SIG-M5 treated with dmso at 0.1 percent for 504 hours (cell line): ENCODE data around the gene VRK1.

Experiments
- DNase-seq: peaks from one replicate; lab custom pipeline; 2025; ENCODE audit not compliant: unreplicated experiment; lab: John Stamatoyannopoulos, UW

Gene VRK1

GRCh38 chr14:96821501-96821900, 24.3 kb downstream of the VRK1 start:
- DNase-seq = no peak

GRCh38 chr14:96823652-96824051, 26.5 kb downstream of the VRK1 start:
- no peak for DNase-seq

DNA sequence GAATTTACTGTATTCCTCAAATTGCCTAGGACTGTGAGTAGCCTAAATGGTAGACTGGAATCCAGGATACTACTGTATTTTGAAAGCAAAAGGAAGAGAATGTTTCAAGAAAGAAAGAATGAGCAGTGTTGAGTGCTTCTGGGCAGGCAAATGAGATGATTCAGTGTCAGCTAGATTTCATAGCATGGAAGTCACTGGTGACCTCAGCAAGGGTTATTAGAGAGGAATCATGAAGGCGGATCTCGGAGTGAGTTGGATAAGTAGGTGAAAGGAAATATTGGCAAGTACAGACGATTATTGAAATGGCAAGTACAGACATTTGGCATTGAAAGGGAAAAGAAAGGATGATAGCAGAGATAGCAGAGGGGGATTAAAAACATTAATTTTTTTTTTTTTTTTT, 27.1 kb downstream of the VRK1 start:
- no peak for DNase-seq

DNA sequence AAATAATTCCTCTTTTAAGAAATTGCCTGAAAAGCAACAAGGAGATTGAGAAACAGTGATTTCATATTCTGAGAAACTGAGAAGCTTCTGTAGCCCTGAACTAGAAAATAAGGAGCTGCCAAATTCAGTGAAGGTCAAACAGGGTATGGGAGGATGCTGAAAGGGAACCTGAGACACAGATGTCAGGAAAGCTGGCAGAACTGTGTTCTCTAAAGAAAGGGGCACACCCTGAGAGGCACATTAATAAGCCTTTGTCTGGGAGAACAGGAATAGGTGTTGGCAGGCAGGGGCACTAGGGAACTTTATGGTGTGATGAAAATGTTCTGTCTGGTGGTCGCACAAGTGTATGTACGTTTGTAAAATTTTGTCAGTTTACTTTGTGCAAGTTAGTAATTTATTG, 29.6 kb downstream of the VRK1 start:
- DNase-seq = no peak

DNA sequence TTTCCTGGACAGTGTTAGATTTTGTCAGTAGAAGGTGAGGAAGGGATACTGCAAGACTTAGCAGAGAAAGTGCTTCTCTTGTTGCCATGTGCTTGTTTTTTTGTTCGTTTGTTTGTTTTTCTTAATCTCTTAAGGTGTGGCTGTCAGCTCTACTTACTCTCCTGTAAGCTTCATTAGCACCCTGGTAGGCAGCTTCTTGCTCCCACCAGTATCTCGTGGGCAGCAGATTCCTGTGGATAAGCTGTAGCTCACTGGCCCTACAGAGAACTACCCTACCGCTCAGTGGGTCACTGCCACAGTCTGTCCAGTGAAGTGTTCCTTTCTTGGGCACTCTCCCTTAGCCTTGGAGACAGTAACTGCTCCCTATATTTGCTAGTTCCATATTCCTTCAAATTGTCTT, 30.1 kb downstream of the VRK1 start:
- no peak for DNase-seq

DNA sequence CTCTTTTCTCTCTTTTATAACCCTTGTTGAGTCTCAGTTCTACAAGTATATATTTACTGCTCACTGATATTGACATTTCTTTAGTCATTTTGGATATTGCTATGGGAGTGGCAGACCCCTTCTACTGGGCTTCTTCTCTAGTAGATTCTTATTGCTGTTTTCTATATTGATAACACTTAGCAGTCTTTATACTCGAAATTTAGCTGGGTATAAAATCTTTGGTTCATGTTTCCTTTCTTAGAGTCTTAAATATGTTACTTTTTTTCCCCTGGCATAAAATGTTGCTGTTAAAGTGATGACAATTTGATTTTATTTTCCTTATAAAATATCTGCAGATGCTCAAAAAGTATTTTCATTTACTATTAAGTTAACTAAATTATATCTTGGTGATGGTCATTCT, 32.6 kb downstream of the VRK1 start:
- DNase-seq = no peak

- no peak for DNase-seq
Observed at GRCh38 chr14:96830946-96831345, 33.8 kb downstream of the VRK1 start.

- no peak for DNase-seq
Observed at GRCh38 chr14:96832351-96832750, 35.2 kb downstream of the VRK1 start.

- DNase-seq = no peak
Observed at GRCh38 chr14:96838449-96838848, 41.3 kb downstream of the VRK1 start.

GRCh38 chr14:96839251-96839650, 42.1 kb downstream of the VRK1 start:
- no peak for DNase-seq

- no peak for DNase-seq
Observed at GRCh38 chr14:96843137-96843536, 46.0 kb downstream of the VRK1 start.

GRCh38 chr14:96844857-96845570, 47.8 kb downstream of the VRK1 start:
- DNase-seq = peak; percentile 61

DNA sequence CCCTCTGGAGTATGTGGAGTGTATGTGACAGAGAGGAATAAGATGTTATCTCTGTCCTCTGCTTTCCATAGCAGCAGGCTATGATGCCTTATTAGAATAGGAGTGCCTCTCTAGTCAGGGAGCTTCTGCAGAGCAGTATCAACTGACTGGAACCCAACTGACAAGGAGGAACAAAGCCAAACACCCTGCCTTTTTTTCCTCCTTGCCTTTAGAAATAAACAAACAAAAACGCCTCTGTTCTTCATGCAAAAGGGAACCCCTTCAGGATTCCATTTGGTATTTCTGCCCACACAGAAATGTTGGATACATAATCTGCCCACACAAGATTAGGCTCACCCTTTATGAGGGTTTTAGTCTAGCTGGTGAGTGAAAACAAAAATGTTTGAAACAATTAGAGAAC, 50.3 kb downstream of the VRK1 start:
- no peak for DNase-seq

- DNase-seq = no peak
Observed at GRCh38 chr14:96848011-96848410, 50.8 kb downstream of the VRK1 start.

DNA sequence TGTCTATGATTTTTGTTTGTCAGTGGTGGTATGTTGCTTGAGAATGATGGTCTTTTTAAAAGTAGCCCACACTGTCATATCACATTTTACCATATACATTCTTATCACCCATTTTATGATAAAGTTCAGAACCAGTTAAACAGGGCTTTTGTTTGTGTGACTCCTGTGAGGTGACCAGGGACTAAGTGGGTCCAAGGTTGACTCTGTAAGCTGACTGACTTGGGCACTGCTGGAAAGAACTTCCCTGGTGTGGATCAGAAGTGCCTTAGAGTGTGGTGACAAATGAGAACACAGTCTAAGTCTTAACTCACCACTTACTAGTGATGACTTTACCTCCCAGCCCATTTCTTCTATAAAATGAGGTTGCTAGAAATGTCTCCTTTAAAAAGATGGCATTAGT, 52.6 kb downstream of the VRK1 start:
- no peak for DNase-seq

DNA sequence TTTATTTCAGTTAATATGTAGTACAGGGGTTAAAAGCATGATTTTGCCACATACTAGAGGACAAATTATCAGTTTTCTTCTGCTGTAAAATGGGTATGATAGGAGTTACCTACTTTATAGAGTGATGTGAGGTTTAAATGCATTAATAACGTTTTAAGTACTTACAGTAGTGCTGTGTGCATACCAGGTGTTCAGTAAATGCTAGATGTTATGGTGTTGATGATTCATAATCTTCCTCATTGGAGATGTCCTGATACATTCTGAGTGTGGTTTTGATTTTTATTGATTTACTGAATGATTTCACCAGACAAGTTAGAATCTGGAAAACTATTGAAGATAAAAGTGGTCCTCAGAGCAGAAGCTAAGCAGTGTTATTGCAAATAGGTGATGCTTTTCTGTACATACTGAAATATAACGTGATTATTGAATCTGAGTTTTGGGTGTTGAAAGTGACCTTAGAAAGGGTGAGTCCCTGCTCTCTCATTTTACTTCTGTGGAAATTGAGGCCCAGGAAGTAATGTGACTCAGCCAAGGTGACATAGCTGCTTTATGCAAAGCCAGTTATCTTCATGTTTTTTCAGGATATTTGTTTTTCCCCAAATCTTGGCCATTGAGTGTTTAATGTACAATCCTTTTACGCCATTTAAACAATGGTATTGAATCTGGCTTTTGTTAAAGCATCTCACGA, 54.7 kb downstream of the VRK1 start:
- no peak for DNase-seq

DNA sequence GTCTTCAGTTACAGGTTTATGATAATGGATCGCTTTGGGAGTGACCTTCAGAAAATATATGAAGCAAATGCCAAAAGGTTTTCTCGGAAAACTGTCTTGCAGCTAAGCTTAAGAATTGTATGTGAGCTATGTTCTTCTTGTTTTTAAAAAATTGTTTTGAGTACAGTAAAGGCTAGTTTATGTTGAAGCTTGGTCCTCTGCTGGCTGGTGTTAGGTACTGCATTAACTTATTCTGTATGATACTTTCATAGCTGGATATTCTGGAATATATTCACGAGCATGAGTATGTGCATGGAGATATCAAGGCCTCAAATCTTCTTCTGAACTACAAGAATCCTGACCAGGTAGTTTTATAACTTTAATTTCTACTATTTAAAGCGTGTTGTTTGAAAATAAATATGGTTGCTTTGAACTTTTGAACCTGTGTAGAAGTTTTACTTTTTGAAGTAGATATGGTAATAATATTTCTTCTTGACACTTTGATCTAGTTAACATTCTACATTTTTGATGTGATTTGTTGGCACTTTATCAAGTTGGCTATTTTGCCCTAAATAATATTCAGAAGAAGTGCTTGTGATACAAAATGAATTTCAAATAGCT, 55.7 kb downstream of the VRK1 start:
- peak; percentile 67 for DNase-seq

DNA sequence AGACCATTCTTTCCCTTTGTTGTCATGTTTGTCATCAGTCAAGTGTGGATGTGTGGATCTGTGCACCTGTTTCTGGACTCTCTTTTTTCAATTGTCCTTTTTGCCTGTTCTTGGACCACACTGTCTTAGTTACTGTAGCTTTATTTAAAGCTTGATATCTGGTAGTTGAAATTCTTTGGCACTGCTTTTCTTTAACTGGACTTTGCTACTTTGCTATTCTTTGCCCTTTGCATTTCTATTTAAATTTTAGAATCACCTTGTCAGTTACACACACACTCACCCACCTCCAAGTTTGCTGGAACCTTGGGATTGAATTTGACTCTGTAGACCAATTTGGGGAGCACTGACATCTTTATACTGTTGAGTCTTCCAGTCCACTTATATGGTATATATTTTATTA, 61.5 kb downstream of the VRK1 start:
- DNase-seq = no peak

DNA sequence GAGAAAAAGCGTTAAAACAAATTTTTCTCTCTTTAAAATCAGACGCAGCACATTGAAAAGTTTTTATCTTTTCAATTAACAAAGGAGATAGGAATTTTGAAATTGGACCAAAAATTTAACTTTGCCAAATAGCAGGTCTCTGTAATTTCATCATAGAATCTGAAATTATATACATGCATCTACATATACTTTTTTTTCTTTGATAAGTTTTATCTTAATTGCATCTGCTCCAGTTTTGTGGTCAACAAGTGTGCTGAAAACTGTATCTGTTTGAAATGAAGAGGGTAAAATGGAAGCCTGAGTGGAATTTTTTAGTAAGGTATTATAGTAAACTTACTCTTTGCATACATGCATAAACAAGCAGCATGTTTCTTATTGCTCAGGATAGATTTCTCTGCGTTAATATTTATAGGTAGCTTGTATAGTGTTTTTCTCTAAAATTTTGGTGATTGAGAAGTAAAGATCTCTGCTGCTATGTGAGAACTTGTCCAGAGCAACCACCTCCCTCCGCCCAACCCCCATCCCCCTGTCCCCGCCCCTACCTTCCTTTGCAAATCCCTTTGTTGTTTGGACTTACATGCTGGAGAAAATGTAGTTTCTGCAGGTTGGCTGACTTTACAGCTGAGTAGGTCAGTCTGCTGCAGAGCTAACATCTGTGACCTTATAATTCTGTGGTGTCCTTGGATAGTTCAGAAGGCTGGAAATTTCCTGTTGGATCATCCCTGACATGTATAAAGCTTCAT, 64.6 kb downstream of the VRK1 start:
- no peak for DNase-seq

DNA sequence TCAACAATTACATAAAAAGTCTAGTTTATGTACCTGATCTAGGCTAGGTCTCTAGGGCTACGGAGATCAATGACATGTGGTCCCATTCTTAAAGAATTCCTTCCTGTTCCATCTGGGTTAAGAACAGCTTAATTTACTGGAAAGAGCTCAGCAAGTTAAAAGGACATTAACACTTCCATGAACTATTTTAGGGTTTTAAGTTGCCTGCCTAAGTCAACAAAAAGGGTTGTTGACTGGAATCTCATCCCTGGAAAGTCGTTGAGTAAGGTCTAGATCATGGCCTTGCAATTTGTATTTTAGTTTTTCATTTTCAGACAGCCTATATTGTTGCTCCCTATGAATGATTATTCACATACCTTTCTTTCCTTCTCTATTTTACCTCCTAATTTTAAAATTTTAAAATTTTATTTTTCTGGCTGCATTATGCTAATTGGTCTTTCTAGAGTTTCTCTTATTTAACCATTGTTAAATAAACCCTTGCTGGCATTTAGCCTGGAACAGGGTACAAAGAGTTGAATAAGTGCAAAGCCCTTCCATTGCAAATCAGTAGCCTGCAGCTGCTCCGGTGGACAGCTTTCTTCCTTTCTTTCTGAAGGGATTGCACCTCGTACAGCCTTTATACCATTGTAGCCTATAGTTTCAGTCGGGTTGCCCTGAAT, 66.3 kb downstream of the VRK1 start:
- no peak for DNase-seq

DNA sequence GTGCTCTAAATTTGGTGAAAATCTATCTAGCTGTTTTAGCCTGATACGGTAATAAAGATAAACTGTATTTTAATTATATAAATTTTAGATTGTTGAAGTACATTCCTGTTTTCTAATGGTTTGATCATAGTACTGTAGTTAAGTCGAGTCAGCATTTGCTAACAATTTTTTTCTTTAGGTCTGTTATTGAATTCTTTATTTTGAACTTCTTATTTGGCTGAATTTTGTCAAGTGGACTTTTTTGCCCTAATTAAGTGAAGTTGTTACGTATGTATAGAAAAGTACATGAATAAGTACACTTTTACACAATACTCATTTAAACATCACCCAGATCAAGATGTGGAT, 66.8 kb downstream of the VRK1 start:
- DNase-seq = no peak
